ENCODE measurements around the gene MARK4. TPM values are rescaled to one million over a fixed set of nuclear protein-coding genes. Genes with fewer than 3 reads are reported as not detected.
A peak's percentile ranks its signal among the peaks of the same experiment; 100 is the strongest.

The MARK4 gene
- total RNA-seq, 4 donors from 2014 or later: 12.2 to 42.5 (median 22.1) TPM

GRCh38 chr19:45298264-45298663, 47.2 kb downstream of the MARK4 start:
- Histone ChIP-seq H3K9me3 (peaks cover 0 to 2% (median 0%) of the 10 kb centered on the region in 3 donors), H3K4me3 (no peak overlapping the region), H3K4me1 (no peaks in the 10 kb centered on the region), H3K27me3 (no peaks in the 10 kb centered on the region), H3K36me3 (no peaks in the 10 kb centered on the region), H3K27ac (no peak overlapping the region)
- in situ Hi-C loops (cut with MboI; ENCODE audit: low sequenced_read_pairs in 4 of 4): no loop called here
- no peak for TF ChIP-seq POLR2A (IDR thresholded peaks at IDR 0.05)
- TF ChIP-seq, protein P1, sequence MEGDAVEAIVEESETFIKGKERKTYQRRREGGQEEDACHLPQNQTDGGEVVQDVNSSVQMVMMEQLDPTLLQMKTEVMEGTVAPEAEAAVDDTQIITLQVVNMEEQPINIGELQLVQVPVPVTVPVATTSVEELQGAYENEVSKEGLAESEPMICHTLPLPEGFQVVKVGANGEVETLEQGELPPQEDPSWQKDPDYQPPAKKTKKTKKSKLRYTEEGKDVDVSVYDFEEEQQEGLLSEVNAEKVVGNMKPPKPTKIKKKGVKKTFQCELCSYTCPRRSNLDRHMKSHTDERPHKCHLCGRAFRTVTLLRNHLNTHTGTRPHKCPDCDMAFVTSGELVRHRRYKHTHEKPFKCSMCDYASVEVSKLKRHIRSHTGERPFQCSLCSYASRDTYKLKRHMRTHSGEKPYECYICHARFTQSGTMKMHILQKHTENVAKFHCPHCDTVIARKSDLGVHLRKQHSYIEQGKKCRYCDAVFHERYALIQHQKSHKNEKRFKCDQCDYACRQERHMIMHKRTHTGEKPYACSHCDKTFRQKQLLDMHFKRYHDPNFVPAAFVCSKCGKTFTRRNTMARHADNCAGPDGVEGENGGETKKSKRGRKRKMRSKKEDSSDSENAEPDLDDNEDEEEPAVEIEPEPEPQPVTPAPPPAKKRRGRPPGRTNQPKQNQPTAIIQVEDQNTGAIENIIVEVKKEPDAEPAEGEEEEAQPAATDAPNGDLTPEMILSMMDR (IDR thresholded peaks at IDR 0.05 in 4 of 5, conservative IDR thresholded peaks at IDR 0.05 in 1 of 5): no peak
- no peak for DNase-seq
- intact Hi-C loops (cut with DNase I; ENCODE audit: low total_unique reads): no loop called here
- no peak for ATAC-seq

- Histone ChIP-seq H3K9me3 (no peaks in the 10 kb centered on the region), H3K27ac (no peak overlapping the region), H3K36me3 (no peaks in the 10 kb centered on the region), H3K4me1 (no peaks in the 10 kb centered on the region), H3K27me3 (no peaks in the 10 kb centered on the region), H3K4me3 (no peak overlapping the region)
- ATAC-seq (no peak), DNase-seq (no peak)
- intact Hi-C loops (cut with DNase I; ENCODE audit: low total_unique reads) (loop anchor here (5.0 kb wide), 1 partner anchor 38 kb away; no protein-coding TSS in a partner anchor), in situ Hi-C loops (cut with MboI; ENCODE audit: low sequenced_read_pairs in 4 of 4) (no loop called here)
- TF ChIP-seq POLR2A (IDR thresholded peaks at IDR 0.05): no peak
- TF ChIP-seq, protein P1 (IDR thresholded peaks at IDR 0.05 in 4 of 5, conservative IDR thresholded peaks at IDR 0.05 in 1 of 5): no peak
Observed at GRCh38 chr19:45299719-45300118, 48.6 kb downstream of the MARK4 start.

DNA sequence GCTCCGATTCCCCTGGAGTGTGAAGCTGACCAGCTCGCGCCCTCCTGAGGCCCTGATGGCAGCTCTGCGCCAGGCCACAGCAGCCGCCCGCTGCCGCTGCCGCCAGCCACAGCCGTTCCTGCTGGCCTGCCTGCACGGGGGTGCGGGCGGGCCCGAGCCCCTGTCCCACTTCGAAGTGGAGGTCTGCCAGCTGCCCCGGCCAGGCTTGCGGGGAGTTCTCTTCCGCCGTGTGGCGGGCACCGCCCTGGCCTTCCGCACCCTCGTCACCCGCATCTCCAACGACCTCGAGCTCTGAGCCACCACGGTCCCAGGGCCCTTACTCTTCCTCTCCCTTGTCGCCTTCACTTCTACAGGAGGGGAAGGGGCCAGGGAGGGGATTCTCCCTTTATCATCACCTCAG, 51.3 kb downstream of the MARK4 start:
- no peaks in the 10 kb centered on the region for H3K27me3 ChIP-seq
- in situ Hi-C loops (cut with MboI; ENCODE audit: low sequenced_read_pairs in 4 of 4): no loop called here
- ATAC-seq: no peak
- DNase-seq: peak in 1 of 2 donors; percentile 45
- H3K4me3 ChIP-seq: no peak overlapping the region
- intact Hi-C loops (cut with DNase I; ENCODE audit: low total_unique reads): loop anchor here (5.0 kb wide), 1 partner anchor 35 kb away; no protein-coding TSS in a partner anchor
- no peaks in the 10 kb centered on the region for H3K9me3 ChIP-seq
- H3K36me3 ChIP-seq: peaks cover 0 to 11% of the 10 kb centered on the region in 2 donors
- H3K4me1 ChIP-seq: peaks cover 11 to 12% of the 10 kb centered on the region in 2 donors
- no peak for TF ChIP-seq POLR2A (IDR thresholded peaks at IDR 0.05)
- TF ChIP-seq, protein P1 (IDR thresholded peaks at IDR 0.05 in 4 of 5, conservative IDR thresholded peaks at IDR 0.05 in 1 of 5): no peak
- peak overlapping the region in 1 of 4 donors; percentile 48 for H3K27ac ChIP-seq

GRCh38 chr19:45303269-45304060, 52.4 kb downstream of the MARK4 start:
- in situ Hi-C loops (cut with MboI; ENCODE audit: low sequenced_read_pairs in 4 of 4) (no loop called here), intact Hi-C loops (cut with DNase I; ENCODE audit: low total_unique reads) (loop anchor here (5.0 kb wide), 1 partner anchor 34 kb away; no protein-coding TSS in a partner anchor)
- H3K4me3 ChIP-seq: no peak overlapping the region
- DNase-seq: no peak
- TF ChIP-seq, protein P1 (IDR thresholded peaks at IDR 0.05 in 4 of 5, conservative IDR thresholded peaks at IDR 0.05 in 1 of 5): no peak
- no peak for TF ChIP-seq POLR2A (IDR thresholded peaks at IDR 0.05)
- no peaks in the 10 kb centered on the region for H3K9me3 ChIP-seq
- ATAC-seq: no peak
- H3K27ac ChIP-seq: peak overlapping the region in 1 of 4 donors; percentile 99
- H3K36me3 ChIP-seq: peaks cover 0 to 11% of the 10 kb centered on the region in 2 donors
- H3K4me1 ChIP-seq: peaks cover 11 to 12% of the 10 kb centered on the region in 2 donors
- no peaks in the 10 kb centered on the region for H3K27me3 ChIP-seq
